IMR-90 (cell line): Measurements from ENCODE around the gene CMA1.

Experiments
- CTCF ChIP-seq: conservative IDR thresholded peaks from 2 replicates; pipeline ENCODE4 v1.5.1; 2012; ENCODE audit warnings: mild to moderate bottlenecking, low read depth, low read length, improper control_type of control experiment
- SMC3 ChIP-seq: fragments of 150-350 bp; IDR thresholded peaks from 2 replicates; pipeline ENCODE4 v1.6.1; 2016; ENCODE audit warnings: low read depth, mild to moderate bottlenecking, antibody characterized with exemption, low read length, moderate library complexity

- TF ChIP-seq SMC3 (no peak), CTCF (no peak)
Observed at GRCh38 chr14:24542346-24542936, 34.4 kb upstream of the CMA1 start.
